ENCODE data around the gene GNAL. TPM values are rescaled to one million over a fixed set of nuclear protein-coding genes. Genes with fewer than 3 reads are reported as not detected.
"Not testable (repeated sequence)": the region's sequence is repeated elsewhere in the genome, so short reads cannot be mapped to it uniquely, and the experiment has no call there.

The GNAL gene
- total RNA-seq, 2 experiments from 2014 or later, result not detected

GRCh38 chr18:11700876-11701275, 11.8 kb downstream of the GNAL start:
- H3K4me3 Mint-ChIP-seq, result no peak overlapping the region
- no peaks in the 10 kb centered on the region for H3K36me3 Mint-ChIP-seq (ENCODE audit: low read depth)
- ChIA-PET CTCF (no interaction called here), POLR2A (no interaction called here)
- no peak overlapping the region for H3K27ac Mint-ChIP-seq
- ATAC-seq, result no peak
- H3K27me3 Mint-ChIP-seq (ENCODE audit: low read depth), result peaks cover 2% of the 10 kb centered on the region
- no peaks in the 10 kb centered on the region for H3K9me3 Mint-ChIP-seq (ENCODE audit: insufficient read depth)
- DNase-seq, result no peak
- no peaks in the 10 kb centered on the region for H3K4me1 Mint-ChIP-seq (ENCODE audit: low read depth)

- ChIA-PET POLR2A (no interaction called here), CTCF (no interaction called here)
- no peaks in the 10 kb centered on the region for H3K4me1 Mint-ChIP-seq (ENCODE audit: low read depth)
- no peak overlapping the region for H3K27ac Mint-ChIP-seq
- H3K9me3 Mint-ChIP-seq (ENCODE audit: insufficient read depth), result no peaks in the 10 kb centered on the region
- no peaks in the 10 kb centered on the region for H3K36me3 Mint-ChIP-seq (ENCODE audit: low read depth)
- H3K4me3 Mint-ChIP-seq, result no peak overlapping the region
- H3K27me3 Mint-ChIP-seq (ENCODE audit: low read depth), result peaks cover 18% of the 10 kb centered on the region
- DNase-seq, result no peak
- no peak for ATAC-seq
These were observed 21.5 kb downstream of the GNAL start for GRCh38 chr18:11710578-11710977.

- Mint-ChIP-seq H3K4me1 (ENCODE audit: low read depth) (no peaks in the 10 kb centered on the region), H3K36me3 (ENCODE audit: low read depth) (no peaks in the 10 kb centered on the region), H3K9me3 (ENCODE audit: insufficient read depth) (no peaks in the 10 kb centered on the region), H3K27ac (no peak overlapping the region), H3K4me3 (no peak overlapping the region), H3K27me3 (ENCODE audit: low read depth) (peaks cover 12% of the 10 kb centered on the region)
- ChIA-PET CTCF (no interaction called here), POLR2A (no interaction called here)
- no peak for DNase-seq
- no peak for ATAC-seq
These were observed 24.7 kb downstream of the GNAL start for GRCh38 chr18:11713756-11714155.

- ATAC-seq (no peak), DNase-seq (no peak)
- Mint-ChIP-seq H3K4me3 (no peak overlapping the region), H3K27ac (no peak overlapping the region), H3K36me3 (ENCODE audit: low read depth) (no peaks in the 10 kb centered on the region), H3K4me1 (ENCODE audit: low read depth) (no peaks in the 10 kb centered on the region), H3K27me3 (ENCODE audit: low read depth) (peaks cover 10% of the 10 kb centered on the region), H3K9me3 (ENCODE audit: insufficient read depth) (no peaks in the 10 kb centered on the region)
- CTCF ChIA-PET, result no interaction called here
- POLR2A ChIA-PET, result no interaction called here
These were observed 25.3 kb downstream of the GNAL start for GRCh38 chr18:11714244-11714918.

- H3K4me3 Mint-ChIP-seq; H3K27ac Mint-ChIP-seq; CTCF ChIA-PET; H3K4me1 Mint-ChIP-seq (ENCODE audit: low read depth); ATAC-seq; H3K9me3 Mint-ChIP-seq (ENCODE audit: insufficient read depth); H3K27me3 Mint-ChIP-seq (ENCODE audit: low read depth); POLR2A ChIA-PET; H3K36me3 Mint-ChIP-seq (ENCODE audit: low read depth); DNase-seq: not testable (repeated sequence)
These were observed 27.8 kb downstream of the GNAL start for GRCh38 chr18:11716767-11717315.

- CTCF ChIA-PET, result no interaction called here
- POLR2A ChIA-PET, result no interaction called here
These were observed 30.0 kb downstream of the GNAL start for GRCh38 chr18:11719050-11719449.

GRCh38 chr18:11719621-11720020, 30.6 kb downstream of the GNAL start:
- H3K9me3 Mint-ChIP-seq (ENCODE audit: insufficient read depth), result no peaks in the 10 kb centered on the region
- peaks cover 3% of the 10 kb centered on the region for H3K27me3 Mint-ChIP-seq (ENCODE audit: low read depth)
- POLR2A ChIA-PET, result no interaction called here
- no peaks in the 10 kb centered on the region for H3K4me1 Mint-ChIP-seq (ENCODE audit: low read depth)
- DNase-seq (no peak), ATAC-seq (no peak)
- H3K27ac Mint-ChIP-seq, result no peak overlapping the region
- CTCF ChIA-PET, result no interaction called here
- no peak overlapping the region for H3K4me3 Mint-ChIP-seq
- no peaks in the 10 kb centered on the region for H3K36me3 Mint-ChIP-seq (ENCODE audit: low read depth)

More at GRCh38 chr18:11719050-11719449, 30.0 kb downstream of the GNAL start:
- Mint-ChIP-seq H3K36me3 (ENCODE audit: low read depth) (no peaks in the 10 kb centered on the region), H3K9me3 (ENCODE audit: insufficient read depth) (no peaks in the 10 kb centered on the region), H3K27ac (no peak overlapping the region), H3K4me1 (ENCODE audit: low read depth) (no peaks in the 10 kb centered on the region), H3K4me3 (no peak overlapping the region), H3K27me3 (ENCODE audit: low read depth) (peaks cover 3% of the 10 kb centered on the region)
- DNase-seq (no peak), ATAC-seq (no peak)

GRCh38 chr18:11721720-11722119, 32.7 kb downstream of the GNAL start:
- CTCF ChIA-PET, result interaction anchor here (1.8 kb wide), 1 partner anchor 11 kb away, joined by 6 read pairs; no protein-coding TSS in a partner anchor
- H3K27me3 Mint-ChIP-seq (ENCODE audit: low read depth), result peaks cover 3% of the 10 kb centered on the region

GRCh38 chr18:11724781-11725180, 35.7 kb downstream of the GNAL start:
- DNase-seq (no peak), ATAC-seq (no peak)
- ChIA-PET POLR2A (no interaction called here), CTCF (interaction anchor here (2.1 kb wide), 1 partner anchor 69 kb away, joined by 7 read pairs; no protein-coding TSS in a partner anchor)
- no peak overlapping the region for H3K27ac Mint-ChIP-seq
- no peak overlapping the region for H3K4me3 Mint-ChIP-seq
- H3K27me3 Mint-ChIP-seq (ENCODE audit: low read depth), result peaks cover 5% of the 10 kb centered on the region
- no peaks in the 10 kb centered on the region for H3K9me3 Mint-ChIP-seq (ENCODE audit: insufficient read depth)
- no peaks in the 10 kb centered on the region for H3K4me1 Mint-ChIP-seq (ENCODE audit: low read depth)
- no peaks in the 10 kb centered on the region for H3K36me3 Mint-ChIP-seq (ENCODE audit: low read depth)

More at GRCh38 chr18:11721720-11722119, 32.7 kb downstream of the GNAL start:
- no peak overlapping the region for H3K4me3 Mint-ChIP-seq
- DNase-seq, result no peak
- ATAC-seq, result no peak
- no peaks in the 10 kb centered on the region for H3K4me1 Mint-ChIP-seq (ENCODE audit: low read depth)
- POLR2A ChIA-PET, result no interaction called here
- no peak overlapping the region for H3K27ac Mint-ChIP-seq
- no peaks in the 10 kb centered on the region for H3K36me3 Mint-ChIP-seq (ENCODE audit: low read depth)
- no peaks in the 10 kb centered on the region for H3K9me3 Mint-ChIP-seq (ENCODE audit: insufficient read depth)

GRCh38 chr18:11726556-11726955, 37.5 kb downstream of the GNAL start:
- Mint-ChIP-seq H3K4me1 (ENCODE audit: low read depth) (no peaks in the 10 kb centered on the region), H3K9me3 (ENCODE audit: insufficient read depth) (no peaks in the 10 kb centered on the region), H3K27me3 (ENCODE audit: low read depth) (peaks cover 8% of the 10 kb centered on the region), H3K36me3 (ENCODE audit: low read depth) (no peaks in the 10 kb centered on the region), H3K4me3 (no peak overlapping the region), H3K27ac (no peak overlapping the region)
- ChIA-PET CTCF (interaction anchor here (2.1 kb wide), 1 partner anchor 71 kb away, joined by 7 read pairs; no protein-coding TSS in a partner anchor), POLR2A (no interaction called here)
- ATAC-seq, result no peak
- no peak for DNase-seq

GRCh38 chr18:11728249-11728648, 39.2 kb downstream of the GNAL start:
- H3K9me3 Mint-ChIP-seq (ENCODE audit: insufficient read depth), result no peaks in the 10 kb centered on the region
- no peak for DNase-seq
- CTCF ChIA-PET, result interaction anchor here (0.9 to 1.9 kb wide), 6 partner anchors 12 to 509 kb away, joined by 3 to 10 read pairs (median 4); no protein-coding TSS in a partner anchor
- H3K36me3 Mint-ChIP-seq (ENCODE audit: low read depth), result no peaks in the 10 kb centered on the region
- no peak overlapping the region for H3K4me3 Mint-ChIP-seq
- ATAC-seq, result no peak
- H3K4me1 Mint-ChIP-seq (ENCODE audit: low read depth), result no peaks in the 10 kb centered on the region
- peaks cover 8% of the 10 kb centered on the region for H3K27me3 Mint-ChIP-seq (ENCODE audit: low read depth)
- H3K27ac Mint-ChIP-seq, result no peak overlapping the region
- POLR2A ChIA-PET, result interaction anchor here (0.8 kb wide), 1 partner anchor 18 kb away, joined by 3 read pairs; no protein-coding TSS in a partner anchor

GRCh38 chr18:11729556-11729955, 40.5 kb downstream of the GNAL start:
- ATAC-seq (no peak), DNase-seq (no peak)
- H3K4me3 Mint-ChIP-seq, result no peak overlapping the region
- H3K4me1 Mint-ChIP-seq (ENCODE audit: low read depth), result no peaks in the 10 kb centered on the region
- CTCF ChIA-PET, result interaction anchor here (1.7 kb wide), 1 partner anchor 11 kb away, joined by 4 read pairs; no protein-coding TSS in a partner anchor
- no peaks in the 10 kb centered on the region for H3K9me3 Mint-ChIP-seq (ENCODE audit: insufficient read depth)
- no peak overlapping the region for H3K27ac Mint-ChIP-seq
- POLR2A ChIA-PET, result no interaction called here
- H3K36me3 Mint-ChIP-seq (ENCODE audit: low read depth), result no peaks in the 10 kb centered on the region
- peaks cover 8% of the 10 kb centered on the region for H3K27me3 Mint-ChIP-seq (ENCODE audit: low read depth)
